Smooth muscle cell (in vitro differentiated cells): ENCODE results near the gene TMEM254. TPM values are rescaled to one million over a fixed set of nuclear protein-coding genes. Genes with fewer than 3 reads are reported as not detected.

ENCODE experiments used
- DNase-seq: peaks from one replicate; lab custom pipeline; 2025; ENCODE audit not compliant: unreplicated experiment; lab: John Stamatoyannopoulos, UW
- H2AFZ ChIP-seq: fragments of 200-600 bp; sonication (generic); 2 replicates; pipeline ENCODE4 v1.6.0; 2016; ENCODE audit warnings: antibody characterized with exemption, low read depth, mild to moderate bottlenecking
- H3F3A ChIP-seq: fragments of 200-600 bp; sonication (generic); 2 replicates; pipeline ENCODE4 v1.6.0; 2017; ENCODE audit warnings: antibody characterized with exemption, low read depth
- H3K27ac ChIP-seq: fragments of 200-600 bp; sonication (generic); 2 replicates; pipeline ENCODE4 v1.5.1; 2016; ENCODE audit warnings: low read depth, mild to moderate bottlenecking
- H3K27me3 ChIP-seq: fragments of 200-600 bp; sonication (generic); 2 replicates; pipeline ENCODE4 v1.6.1; 2016; ENCODE audit warnings: low read depth, mild to moderate bottlenecking
- H3K36me3 ChIP-seq: fragments of 200-600 bp; sonication (generic); 2 replicates; pipeline ENCODE4 v1.5.1; 2016; ENCODE audit warnings: low read depth
- H3K4me1 ChIP-seq: fragments of 200-600 bp; sonication (generic); 2 replicates; pipeline ENCODE4 v1.5.1; 2016; ENCODE audit warnings: low read depth
- H3K4me2 ChIP-seq: fragments of 200-600 bp; sonication (generic); 2 replicates; pipeline ENCODE4 v1.6.0; 2016; ENCODE audit warnings: mild to moderate bottlenecking
- H3K4me3 ChIP-seq: fragments of 200-600 bp; sonication (generic); 2 replicates; pipeline ENCODE4 v1.5.1; 2016; ENCODE audit warnings: mild to moderate bottlenecking
- H3K79me2 ChIP-seq: fragments of 200-600 bp; sonication (generic); 2 replicates; pipeline ENCODE4 v1.6.0; 2016; ENCODE audit warnings: low read depth, mild to moderate bottlenecking
- H3K9ac ChIP-seq: fragments of 200-600 bp; sonication (generic); 2 replicates; pipeline ENCODE4 v1.6.0; 2016; ENCODE audit warnings: low read depth
- H3K9me3 ChIP-seq: fragments of 200-600 bp; sonication (generic); replicated peaks from 2 replicates; pipeline ENCODE4 v1.5.1; 2016; ENCODE audit warnings: low read depth
- H4K20me1 ChIP-seq: fragments of 200-600 bp; sonication (generic); 2 replicates; pipeline ENCODE4 v1.6.0; 2016; ENCODE audit warnings: low read depth
- WGBS: methylation state at CpG from one replicate; pipeline ENCODE4 v1.1.7; 2016; ENCODE audit warnings: low lambda C conversion rate; 5-methylcytosine and 5-hydroxymethylcytosine counted together
- polyA plus RNA-seq: library from polyadenylated mRNA; unstranded; fragments of >200 nt; fragmentation: Nextera tagmentation; extraction: Ambion mirVana; gene quantifications from 2 replicates; pipeline ENCODE4 v1.2.1, GENCODE V29; 2016
- total RNA-seq: library from RNA; depleted of rRNA; stranded (reverse); fragments of >200 nt; gene quantifications from 2 replicates; pipeline ENCODE4 v1.2.3, GENCODE V29; 2014
- TF ChIP-seq, protein P1 (sequence below): fragments of 200-600 bp; sonication (generic); IDR thresholded peaks from 2 replicates; pipeline ENCODE4 v1.5.1; 2017; ENCODE audit warnings: borderline replicate concordance, mild to moderate bottlenecking, antibody characterized with exemption; ENCODE audit not compliant: insufficient read depth, poor library complexity, severe bottlenecking

The TMEM254 gene
- total and polyA plus RNA-seq, 2 experiments from 2014 or later: 34.6 to 42.1 TPM

GRCh38 chr10:80081026-80081425 lies 2.6 kb downstream of the TMEM254 start:
- no peaks in the 10 kb centered on the region for H3K36me3 ChIP-seq
- peaks cover 13% of the 10 kb centered on the region for H3F3A ChIP-seq
- no peak overlapping the region for H3K9ac ChIP-seq
- H3K4me2 ChIP-seq: no peak overlapping the region
- no peaks in the 10 kb centered on the region for H4K20me1 ChIP-seq
- H3K27ac ChIP-seq: peak overlapping the region; percentile 90
- H3K79me2 ChIP-seq: peaks cover 8% of the 10 kb centered on the region
- WGBS: 94% methylated on average over 9 of the region's 9 CpGs
- no peaks in the 10 kb centered on the region for H3K9me3 ChIP-seq
- TF ChIP-seq, protein P1, sequence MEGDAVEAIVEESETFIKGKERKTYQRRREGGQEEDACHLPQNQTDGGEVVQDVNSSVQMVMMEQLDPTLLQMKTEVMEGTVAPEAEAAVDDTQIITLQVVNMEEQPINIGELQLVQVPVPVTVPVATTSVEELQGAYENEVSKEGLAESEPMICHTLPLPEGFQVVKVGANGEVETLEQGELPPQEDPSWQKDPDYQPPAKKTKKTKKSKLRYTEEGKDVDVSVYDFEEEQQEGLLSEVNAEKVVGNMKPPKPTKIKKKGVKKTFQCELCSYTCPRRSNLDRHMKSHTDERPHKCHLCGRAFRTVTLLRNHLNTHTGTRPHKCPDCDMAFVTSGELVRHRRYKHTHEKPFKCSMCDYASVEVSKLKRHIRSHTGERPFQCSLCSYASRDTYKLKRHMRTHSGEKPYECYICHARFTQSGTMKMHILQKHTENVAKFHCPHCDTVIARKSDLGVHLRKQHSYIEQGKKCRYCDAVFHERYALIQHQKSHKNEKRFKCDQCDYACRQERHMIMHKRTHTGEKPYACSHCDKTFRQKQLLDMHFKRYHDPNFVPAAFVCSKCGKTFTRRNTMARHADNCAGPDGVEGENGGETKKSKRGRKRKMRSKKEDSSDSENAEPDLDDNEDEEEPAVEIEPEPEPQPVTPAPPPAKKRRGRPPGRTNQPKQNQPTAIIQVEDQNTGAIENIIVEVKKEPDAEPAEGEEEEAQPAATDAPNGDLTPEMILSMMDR: no peak
- no peaks in the 10 kb centered on the region for H3K27me3 ChIP-seq
- peaks cover 6% of the 10 kb centered on the region for H3K4me1 ChIP-seq
- H2AFZ ChIP-seq: no peak overlapping the region
- no peak for DNase-seq
- no peak overlapping the region for H3K4me3 ChIP-seq

- no peak overlapping the region for H3K4me3 ChIP-seq
Measured at GRCh38 chr10:80081801-80082750, 3.6 kb downstream of the TMEM254 start.

DNA sequence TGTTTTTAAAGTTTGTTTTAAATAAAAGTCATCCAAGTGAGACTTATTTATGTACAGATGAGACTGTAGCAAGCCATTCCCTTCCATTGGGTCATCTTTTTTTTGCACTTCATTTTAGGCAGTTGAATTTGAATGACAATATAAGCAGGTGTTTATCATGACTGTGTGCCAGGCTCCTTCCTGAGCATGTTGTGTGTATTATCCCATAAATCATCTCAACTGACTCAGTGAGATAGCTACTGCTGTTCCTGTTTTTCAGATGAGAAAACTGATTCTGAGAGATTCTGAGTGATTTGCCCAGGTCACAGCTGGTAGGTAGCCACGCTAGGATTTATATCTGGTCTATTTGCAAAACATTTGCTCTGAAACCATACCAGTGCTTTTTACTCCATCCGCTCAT lies 11.7 kb downstream of the TMEM254 start:
- H3K27ac ChIP-seq: no peak overlapping the region
- no peak overlapping the region for H3K4me3 ChIP-seq
- TF ChIP-seq, protein P1: no peak
- WGBS: 91% methylated on average over 2 of the region's 2 CpGs
- no peaks in the 10 kb centered on the region for H3K27me3 ChIP-seq
- no peaks in the 10 kb centered on the region for H3K4me1 ChIP-seq
- H3K9me3 ChIP-seq: no peaks in the 10 kb centered on the region
- no peak overlapping the region for H3K4me2 ChIP-seq
- no peaks in the 10 kb centered on the region for H4K20me1 ChIP-seq
- H3K9ac ChIP-seq: no peak overlapping the region
- no peaks in the 10 kb centered on the region for H3K36me3 ChIP-seq
- no peak overlapping the region for H2AFZ ChIP-seq
- no peaks in the 10 kb centered on the region for H3K79me2 ChIP-seq
- DNase-seq: no peak
- no peaks in the 10 kb centered on the region for H3F3A ChIP-seq

More at GRCh38 chr10:80081801-80082750, 3.6 kb downstream of the TMEM254 start:
- Histone ChIP-seq H3K27ac (peak overlapping the region; percentile 90), H3K4me2 (no peak overlapping the region), H3K9me3 (no peaks in the 10 kb centered on the region), H4K20me1 (no peaks in the 10 kb centered on the region), H3K79me2 (peaks cover 8% of the 10 kb centered on the region), H3K27me3 (no peaks in the 10 kb centered on the region), H2AFZ (no peak overlapping the region), H3K36me3 (no peaks in the 10 kb centered on the region), H3F3A (peaks cover 13% of the 10 kb centered on the region), H3K4me1 (peaks cover 6% of the 10 kb centered on the region), H3K9ac (peak overlapping the region; percentile 50)
- DNase-seq: no peak
- 44% methylated on average over 5 of the region's 5 CpGs for WGBS
- TF ChIP-seq, protein P1: no peak
